GM18498 (cell line): ENCODE results near the gene HNF4A.

Experiments
- ATAC-seq: cut with Tn5 transposase; IDR thresholded peaks from one replicate; pipeline ENCODE4 v1.9.1; 2021; ENCODE audit warnings: mild to moderate bottlenecking, moderate library complexity; ENCODE audit not compliant: unreplicated experiment

HNF4A gene

DNA sequence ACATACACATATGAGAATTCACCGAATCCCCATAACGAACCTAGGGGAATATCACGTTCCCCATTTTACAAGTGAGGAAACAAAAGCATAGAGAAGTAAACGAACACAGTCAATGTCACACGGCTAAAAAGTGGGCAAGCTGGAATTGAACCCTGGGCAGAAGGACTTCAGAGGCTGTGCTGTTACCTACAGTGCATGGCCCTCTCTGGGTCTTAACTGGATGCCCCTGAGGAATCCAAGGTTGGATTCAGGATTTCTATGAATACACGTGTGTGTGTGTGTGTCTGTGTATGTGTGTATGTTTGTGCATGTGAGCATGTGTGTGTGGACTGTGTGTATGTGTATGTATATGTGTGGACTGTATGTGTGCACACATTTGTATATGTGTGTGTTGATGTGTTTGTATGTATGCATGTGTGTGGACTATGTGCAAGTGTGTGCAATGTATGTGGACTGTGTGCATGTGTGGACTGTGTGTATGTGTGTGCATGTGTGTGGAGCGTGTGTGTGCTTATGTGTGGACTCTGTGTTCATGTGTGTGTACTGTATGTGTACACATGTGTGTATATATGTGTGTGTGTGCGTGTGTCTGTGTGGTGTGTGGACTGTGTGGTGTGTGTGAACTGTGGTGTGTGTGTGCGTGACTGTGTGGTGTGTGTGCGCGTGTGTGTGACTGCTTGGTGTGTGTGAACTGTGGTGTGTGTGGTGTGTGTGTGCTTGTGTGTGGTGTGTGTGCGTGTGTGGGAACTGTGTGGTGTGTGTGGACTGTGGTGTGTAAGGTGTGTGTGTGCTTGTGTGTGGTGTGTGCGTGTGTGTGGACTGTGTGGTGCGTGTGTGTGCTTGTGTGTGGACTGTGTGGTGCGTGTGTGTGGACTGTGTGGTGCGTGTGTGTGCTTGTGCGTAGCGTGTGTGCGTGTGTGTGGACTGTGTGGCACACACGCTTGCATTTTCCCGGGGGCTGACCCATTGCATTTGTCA lies 49.0 kb downstream of the HNF4A start:
- ATAC-seq = no peak

DNA sequence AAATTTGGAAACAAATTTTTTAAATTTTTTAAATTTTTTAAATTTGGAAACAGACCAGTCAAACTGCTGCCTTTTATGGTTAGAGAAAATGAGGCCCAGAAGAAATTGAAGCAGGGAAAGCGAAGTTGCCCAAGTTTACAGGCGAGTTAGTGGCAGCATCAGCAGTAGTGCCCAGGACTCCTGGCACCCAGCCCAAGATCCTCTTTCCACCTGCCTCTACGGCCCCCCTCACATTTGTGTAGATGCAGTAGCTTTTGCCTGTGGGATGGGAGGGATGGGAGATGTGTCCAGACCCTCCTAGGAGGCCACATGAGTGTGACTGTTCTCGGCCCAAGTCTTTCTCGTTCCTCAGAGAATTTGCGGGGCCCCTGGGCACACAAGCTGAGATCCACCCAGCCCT lies 49.8 kb downstream of the HNF4A start:
- ATAC-seq = no peak

DNA sequence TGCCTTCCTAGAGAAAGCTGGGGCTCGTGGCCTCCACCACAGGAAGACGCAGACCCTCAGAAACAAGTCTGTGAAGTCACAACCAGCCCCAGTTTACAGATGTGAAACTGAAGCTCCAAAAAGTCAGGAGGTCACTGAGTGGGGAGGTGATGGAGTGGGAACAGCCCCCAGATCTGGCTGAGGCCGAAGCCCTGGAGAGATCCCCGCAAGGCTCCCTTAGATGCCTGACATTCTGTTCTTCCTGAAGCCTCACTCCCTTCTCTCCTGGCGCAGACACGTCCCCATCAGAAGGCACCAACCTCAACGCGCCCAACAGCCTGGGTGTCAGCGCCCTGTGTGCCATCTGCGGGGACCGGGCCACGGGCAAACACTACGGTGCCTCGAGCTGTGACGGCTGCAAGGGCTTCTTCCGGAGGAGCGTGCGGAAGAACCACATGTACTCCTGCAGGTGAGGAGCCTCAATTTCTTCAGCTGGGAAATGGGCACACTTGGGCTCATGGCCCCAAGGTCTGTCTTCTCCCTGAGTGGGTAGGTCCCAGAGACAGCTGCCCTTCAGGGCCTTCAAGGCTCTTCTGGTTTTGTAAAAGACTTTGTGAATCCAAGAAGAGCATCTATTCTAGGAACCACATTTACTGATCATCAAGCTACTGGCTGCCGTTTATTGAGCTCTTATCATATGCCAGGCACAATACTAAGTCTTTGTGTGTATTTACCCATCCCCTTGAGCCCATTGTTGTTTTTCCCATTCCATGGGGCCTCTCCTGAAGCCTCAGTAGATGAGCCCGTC lies 50.5 kb downstream of the HNF4A start:
- no peak for ATAC-seq

DNA sequence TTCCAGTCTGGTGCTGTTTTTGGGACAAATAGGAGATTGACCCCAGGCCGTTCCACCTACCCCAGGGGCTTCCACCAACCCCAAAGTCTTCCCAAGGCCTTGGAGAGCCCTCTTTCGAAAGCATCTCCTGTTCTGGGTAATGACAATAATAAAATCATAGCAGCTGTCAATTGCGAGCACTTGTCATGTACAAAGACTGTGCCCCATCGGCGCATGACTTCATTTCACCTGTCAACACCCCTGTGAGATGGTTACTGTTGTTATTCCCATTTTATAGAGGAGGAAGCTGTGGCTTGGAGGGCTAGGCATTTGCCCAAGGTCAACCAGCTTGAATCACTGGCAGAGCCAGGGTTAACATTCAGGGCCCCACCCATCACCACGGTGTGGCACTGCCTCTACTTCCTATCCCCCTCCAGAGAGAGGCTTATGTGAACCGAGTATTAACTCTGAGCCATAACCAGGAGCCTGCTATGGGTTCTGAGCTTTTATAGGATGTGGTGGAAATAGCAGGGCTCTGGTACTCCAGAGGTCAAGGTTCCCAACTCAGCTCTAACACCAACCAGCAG lies 51.2 kb downstream of the HNF4A start:
- ATAC-seq = no peak

DNA sequence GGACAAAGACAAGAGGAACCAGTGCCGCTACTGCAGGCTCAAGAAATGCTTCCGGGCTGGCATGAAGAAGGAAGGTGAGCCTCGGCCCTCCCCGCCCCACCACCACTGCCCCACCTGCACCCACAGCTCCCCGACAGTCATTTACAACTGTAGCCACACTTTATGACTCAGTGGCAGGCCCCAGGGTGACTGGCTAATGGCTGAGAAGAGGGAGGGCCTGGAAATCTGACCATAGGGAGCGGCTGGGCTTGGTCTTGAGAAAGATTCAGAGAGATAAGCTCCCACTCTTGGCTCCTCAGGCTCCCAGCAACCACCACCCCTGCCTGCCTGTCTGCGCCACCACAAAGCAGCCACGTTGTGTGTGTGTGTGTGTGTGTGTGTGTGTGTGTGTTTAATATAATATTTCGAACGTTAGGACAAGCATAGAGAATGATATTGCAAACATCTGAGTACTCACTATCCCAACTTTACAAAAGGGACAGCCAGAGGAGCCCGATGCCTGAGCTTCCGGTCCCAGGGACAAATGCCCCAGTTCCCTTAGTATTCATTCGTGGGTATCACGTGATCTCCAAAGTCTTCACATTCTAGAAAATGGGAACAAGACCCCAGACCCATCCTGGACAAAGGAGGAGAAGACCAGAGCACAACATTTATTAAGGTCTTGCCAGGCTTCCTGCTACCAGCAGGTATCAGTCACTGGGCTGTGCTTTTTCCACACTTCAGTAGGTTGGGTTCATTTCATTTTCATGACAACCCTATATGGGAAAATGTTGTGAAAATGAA lies 52.1 kb downstream of the HNF4A start:
- ATAC-seq = no peak

DNA sequence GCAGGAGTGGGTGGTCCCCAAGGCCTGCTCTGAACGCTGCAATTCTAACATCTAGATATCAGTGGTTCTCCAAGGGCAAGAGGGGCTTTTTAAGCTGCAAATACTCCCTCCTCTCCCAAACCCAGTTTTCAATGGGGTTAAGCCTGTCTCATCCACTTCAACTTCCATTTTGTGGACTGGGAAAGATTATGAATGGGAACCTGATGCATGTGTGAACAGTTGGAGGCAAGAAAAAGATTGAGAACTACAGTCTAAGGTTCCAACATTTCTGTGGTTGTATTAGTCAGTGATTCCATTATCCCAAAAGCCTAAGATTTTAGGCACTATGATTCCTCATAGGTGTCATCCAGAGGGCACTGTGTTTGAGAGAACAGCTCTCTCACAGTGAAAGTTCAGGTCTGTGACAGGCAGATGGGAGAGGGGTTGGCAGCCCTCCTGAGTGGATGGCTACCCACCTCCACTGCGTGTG lies 53.7 kb downstream of the HNF4A start:
- no peak for ATAC-seq

DNA sequence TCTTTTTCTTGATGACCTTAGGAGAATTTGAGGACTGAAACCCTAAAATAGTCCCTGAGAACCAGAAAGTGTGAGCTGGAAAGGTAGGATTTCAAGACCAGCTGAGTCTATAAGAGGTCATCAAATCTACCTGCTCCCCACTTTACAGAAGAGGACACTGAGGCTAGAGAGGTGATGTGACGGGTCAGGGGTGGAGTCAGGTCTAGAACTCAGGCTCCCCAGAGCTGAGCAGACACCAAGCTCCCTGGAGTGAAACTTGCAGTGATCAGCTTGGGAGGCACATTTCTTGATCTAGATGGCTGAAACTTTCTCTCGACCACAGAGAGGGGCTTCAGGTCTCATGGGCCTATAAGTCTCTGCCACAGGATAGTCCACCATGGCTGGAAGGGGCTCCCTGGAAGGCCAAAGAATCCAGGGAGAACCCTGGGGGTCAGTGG lies 55.1 kb downstream of the HNF4A start:
- ATAC-seq = no peak

DNA sequence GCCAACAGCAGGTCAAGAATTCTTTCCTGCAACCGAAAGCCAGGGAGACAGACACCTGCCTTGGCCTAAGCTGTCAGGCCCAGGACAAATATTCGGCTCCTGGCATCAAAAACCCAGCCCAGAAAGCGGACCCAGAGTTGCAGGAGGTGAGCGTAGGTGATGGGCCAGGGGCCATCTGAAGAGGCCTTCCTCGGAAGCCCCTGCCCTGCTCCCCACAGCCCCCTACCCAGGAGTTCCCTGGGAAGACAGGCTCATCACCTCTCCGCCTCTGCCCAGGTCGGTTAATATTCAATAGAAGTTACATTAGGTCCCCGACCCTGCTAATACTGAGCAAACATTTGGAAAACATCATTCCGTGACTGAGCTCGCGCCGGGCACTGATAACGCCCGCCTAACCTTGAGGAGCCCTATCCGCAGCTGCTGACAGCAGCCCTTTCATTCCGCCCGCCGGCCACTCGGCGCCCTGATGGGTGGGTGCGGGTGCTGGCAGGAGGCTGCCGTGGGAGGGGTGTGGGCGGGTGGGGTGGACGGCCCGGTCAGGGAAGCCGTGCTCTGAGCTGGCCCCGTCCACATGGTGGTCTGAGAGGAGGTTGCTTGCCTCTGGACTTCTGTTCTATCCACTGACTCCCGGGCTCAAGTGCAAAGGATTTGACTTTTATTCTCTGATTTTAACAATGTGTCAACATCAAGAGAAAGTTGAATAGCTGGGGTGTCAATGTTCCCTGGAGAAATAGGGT lies 55.7 kb downstream of the HNF4A start:
- no peak for ATAC-seq

DNA sequence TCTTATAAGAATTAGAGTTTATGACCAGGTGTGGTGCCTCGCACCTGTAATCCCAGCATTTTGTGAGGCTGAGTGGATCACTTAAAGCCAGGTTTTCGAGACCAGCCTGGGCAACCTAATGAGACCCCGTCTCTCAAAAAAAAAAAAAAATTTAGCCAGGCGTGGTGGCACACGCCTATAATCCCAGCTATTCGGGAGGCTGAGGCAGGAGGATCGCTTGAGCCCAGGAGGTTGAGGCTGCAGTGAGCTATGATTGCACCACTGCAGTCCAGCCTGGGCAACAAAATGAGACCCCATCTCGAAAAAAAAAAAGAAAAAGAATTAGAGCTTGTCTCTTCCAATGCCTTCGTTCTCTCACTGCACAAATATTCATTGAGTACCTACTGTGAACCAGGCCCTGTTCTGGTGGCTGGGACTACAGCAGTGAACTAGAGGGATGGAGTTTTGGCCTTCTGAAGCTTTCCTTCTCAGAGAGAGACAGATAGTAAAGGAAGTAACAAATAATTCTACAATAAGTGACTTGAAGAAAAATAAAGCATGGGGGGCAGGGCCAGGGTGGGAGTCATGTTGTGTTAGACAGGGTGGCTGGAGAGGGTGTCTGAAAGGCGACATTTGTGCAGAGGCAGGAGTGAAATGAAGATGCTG lies 56.4 kb downstream of the HNF4A start:
- ATAC-seq = no peak

DNA sequence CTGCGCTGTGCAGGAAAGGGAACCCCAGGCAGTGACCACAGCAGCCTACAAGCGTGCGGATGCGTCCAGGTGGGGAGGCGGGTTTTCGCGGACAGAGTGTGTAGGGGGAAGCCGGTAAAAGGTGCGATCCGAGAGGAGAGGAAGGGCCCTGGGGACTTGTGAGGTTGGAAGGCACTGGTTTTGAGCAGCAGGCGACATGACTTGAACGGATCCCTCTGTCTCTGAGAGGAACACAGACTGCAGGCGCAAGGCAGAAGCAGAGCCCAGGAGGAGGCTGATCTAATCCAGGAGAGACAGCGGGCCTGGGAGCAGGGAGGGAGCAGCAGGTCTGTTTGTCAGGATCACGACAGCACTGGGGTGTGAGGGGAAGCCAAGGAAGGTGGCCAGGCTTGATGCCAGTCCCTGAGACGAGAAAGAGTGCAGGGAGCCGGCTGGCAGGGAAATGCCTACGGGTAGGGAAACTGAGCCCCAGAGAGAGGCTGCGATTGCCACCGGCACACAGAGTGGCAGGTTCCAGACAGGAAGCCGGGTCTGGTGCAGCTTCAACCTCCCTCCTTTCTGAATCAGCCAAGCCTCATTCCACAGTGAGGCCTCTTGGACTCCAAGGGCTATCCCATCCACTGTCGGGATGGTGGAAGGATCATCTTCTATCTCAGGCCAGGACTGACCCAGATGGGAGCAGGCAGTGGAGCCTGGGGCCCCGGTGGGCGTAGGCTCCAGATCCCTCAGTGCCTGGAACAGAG lies 57.1 kb downstream of the HNF4A start:
- ATAC-seq = no peak

DNA sequence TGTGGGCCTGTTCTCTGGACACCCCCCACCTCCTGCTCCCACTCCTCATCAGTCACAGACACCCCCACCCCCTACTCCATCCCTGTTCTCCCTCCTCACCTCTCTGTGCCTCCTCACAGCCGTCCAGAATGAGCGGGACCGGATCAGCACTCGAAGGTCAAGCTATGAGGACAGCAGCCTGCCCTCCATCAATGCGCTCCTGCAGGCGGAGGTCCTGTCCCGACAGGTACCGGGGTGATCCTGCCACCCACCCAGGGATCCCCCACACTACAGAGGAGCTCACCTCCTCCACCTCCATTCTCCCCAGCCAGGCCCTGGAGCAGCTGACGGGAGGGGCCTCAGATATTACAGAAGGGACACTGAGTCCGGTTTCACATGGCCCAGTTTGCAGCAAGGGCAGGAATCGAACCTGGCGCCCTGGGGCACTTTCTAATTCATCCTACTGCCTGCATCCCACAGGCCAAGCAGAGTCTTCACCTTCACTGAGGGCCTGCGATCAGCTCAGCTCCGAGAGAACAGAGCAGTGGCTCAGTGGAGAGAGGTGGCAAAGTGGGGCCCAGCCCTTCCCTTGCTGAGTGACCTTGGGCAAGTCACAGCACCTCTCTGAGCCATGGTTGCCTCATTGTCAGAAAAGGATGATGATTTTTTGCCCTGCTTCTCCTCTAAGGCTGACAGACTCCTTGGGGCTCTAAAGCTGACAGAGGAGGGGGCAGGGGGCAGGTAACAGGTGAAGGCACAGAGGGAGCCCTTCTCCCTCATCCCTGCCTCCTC lies 58.3 kb downstream of the HNF4A start:
- ATAC-seq = no peak

DNA sequence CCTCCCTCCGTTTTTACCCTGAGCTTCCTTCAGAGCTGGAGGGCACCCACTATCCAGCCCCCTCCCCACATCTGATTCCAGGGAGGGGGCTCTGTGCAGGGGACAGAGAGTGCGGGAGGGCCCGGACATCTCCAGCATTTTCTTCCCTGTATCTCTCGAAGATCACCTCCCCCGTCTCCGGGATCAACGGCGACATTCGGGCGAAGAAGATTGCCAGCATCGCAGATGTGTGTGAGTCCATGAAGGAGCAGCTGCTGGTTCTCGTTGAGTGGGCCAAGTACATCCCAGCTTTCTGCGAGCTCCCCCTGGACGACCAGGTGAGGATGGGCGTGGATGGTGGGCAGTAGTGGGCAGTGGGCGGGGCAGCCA lies 58.8 kb downstream of the HNF4A start:
- ATAC-seq = no peak

DNA sequence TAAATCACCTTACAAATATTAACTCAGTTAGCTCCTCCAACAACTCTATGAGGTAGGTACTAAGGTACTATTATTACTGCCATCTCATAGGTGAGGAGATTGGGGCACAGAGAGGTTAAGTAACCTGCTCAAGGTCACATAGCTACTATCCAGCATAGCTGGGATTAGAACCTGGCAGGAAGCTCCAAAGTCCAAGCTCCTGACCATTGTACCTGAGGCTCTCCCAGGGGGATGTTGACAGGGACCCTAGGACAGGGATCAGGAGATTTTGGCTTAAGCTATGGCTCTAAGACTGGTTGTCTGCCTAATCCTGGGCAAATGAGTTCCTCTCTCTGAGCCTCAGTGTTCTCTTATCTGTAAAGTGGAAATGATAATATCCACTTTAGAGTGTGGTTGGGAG lies 59.3 kb downstream of the HNF4A start:
- ATAC-seq = no peak

DNA sequence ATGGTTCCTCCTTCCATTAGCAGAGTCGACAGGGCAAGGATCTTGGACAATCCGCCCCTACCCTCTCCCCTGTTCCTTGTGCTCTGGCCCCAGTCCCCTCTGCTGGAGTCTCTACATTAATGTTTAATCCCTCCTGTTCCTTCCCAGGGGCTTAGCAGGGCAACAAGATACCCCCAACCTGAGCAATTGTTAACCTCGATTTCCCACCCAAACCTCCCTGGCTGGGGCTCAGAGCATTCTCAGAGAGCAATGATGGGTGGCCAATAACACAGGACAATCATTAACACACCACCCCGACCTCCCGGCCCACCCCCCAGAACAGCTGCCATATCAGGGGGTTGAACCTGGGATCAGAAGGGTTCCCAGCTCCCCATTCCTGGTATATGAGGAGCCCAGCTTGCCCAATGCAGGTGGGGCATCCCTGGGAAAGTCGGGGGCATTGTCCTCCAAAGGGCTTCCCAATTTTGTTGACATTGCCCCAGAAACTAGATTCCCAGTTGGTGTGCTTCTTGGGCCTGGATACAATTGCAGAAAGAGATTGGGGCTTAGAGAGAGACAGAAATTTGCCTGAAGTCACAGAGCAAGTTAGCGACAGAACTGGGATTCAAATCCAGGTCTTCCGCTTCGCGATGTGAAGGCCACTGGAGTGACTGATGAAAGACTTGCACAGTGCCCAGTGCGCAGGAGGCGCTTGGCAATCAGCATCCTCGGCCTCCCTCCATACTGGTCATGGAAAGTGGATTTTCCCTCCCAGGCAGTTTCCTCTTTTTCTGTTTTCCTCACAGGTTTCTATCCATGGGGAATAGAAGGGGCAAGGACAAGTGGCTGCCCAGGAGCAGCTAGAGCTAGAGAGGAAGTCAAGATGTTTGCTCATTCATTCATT lies 60.6 kb downstream of the HNF4A start:
- no peak for ATAC-seq

DNA sequence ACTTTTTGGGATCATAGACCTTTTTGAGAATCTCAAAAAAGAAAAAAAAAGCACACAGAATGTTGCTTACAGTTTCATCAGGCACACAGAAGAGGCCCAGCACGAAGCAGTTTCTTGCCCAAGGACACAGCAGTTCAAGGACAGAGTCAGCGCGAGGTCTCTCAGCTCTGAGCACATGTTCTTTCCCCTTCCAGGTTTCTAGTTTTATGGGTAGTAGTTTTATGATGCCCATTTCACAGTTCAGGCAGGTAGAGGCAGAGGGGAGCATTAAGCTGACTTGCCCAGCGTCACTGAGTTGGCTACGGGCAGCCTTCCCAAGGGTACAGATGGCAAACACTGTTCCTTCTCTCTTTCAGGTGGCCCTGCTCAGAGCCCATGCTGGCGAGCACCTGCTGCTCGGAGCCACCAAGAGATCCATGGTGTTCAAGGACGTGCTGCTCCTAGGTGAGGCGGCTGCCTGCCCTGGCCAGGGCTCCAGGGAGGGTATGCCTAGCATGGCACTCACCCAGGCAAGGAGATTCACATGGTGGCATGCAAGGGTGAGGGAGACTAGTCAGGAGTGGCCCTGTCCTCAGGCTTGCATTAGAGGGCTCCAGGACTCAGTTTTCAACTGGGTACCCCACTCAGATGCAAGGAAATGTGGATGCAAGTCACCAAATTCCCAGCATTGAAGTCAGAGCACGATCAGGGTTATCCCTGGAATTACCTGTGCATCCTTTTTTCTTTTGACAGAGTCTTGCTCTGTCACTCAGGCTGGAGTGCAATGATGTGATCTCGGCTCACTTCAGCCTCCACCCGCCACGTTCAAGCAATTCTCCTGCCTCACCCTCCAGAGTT lies 62.8 kb downstream of the HNF4A start:
- ATAC-seq = no peak

DNA sequence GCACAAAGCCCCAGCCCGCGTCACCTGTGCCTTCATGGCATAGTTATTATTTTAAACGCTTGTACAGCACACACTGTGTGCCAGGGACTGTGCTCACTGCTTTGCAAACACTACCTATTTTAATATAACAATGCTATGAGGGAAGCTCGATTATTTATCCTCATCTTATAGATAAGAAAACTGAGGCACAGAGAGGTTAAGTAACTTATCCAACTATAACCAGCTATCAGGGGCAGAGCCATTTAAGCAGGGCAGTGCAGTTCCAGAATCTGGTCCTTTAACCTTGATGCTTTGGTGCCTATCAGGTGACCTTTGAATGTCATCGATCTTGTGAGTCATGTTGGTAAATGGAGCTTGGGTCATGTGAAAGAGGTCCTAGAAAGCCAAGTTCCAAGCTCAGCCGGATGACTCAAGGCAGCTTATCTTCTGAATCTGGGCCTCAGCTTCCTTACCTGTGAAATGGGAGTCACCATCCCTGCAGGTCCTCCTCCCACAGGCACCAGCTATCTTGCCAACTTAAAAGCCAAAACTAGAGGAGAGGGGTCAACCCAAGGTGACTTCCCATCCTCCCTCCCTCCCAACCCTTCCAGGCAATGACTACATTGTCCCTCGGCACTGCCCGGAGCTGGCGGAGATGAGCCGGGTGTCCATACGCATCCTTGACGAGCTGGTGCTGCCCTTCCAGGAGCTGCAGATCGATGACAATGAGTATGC lies 63.8 kb downstream of the HNF4A start:
- ATAC-seq = no peak
